Measurements from ENCODE around the gene NR5A2.

DNA sequence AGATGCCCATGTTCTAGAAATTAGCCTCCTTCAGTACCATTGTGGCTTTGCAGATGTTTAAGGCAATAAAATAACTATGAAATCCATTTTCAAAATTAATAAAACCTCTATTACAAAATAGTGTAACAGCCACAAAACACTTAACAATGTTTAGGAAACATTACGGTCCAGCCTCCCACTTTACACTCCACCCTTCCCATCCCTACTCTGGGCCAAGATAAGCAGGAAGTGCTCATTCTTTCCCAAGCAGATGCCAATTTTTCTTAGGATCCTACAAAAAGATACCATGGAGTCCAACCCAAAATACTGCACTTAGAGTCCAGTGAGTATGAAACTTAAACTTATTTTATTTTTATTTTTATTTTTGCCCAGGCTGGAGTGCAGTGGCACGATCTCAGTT is 150.8 kb downstream of the NR5A2 start:
- TF ChIP-seq TAF1 (IDR thresholded peaks at IDR 0.05; ENCODE audit: borderline replicate concordance, insufficient read depth, low read length) = no peak
- TF ChIP-seq POLR2AphosphoS5 (IDR thresholded peaks at IDR 0.05; ENCODE audit: low read depth, low read length) = no peak

All from PFSK-1 (cell line).